ENCODE results near the gene RBPJ.

The RBPJ gene

GRCh38 chr4:26319949-26320537 is 771 bp upstream of the RBPJ start:
- H2AFZ ChIP-seq (ENCODE audit: low read length): peak overlapping the region; percentile 96

GRCh38 chr4:26321373-26322221 is 783 bp downstream of the RBPJ start:
- H3K9me3 ChIP-seq (ENCODE audit: insufficient read depth, low read depth, low read length): no peaks in the 10 kb centered on the region
- peak overlapping the region; percentile 85 for H3K4me3 ChIP-seq (ENCODE audit: low read length, poor library complexity, severe bottlenecking)
- H3K9ac ChIP-seq (ENCODE audit: low read depth, low read length, poor library complexity, severe bottlenecking): peak overlapping the region; percentile 82
- peak overlapping the region; percentile 93 for H3K4me2 ChIP-seq (ENCODE audit: low read depth, low read length, poor library complexity, severe bottlenecking)
- H3F3A ChIP-seq (ENCODE audit: low read depth): no peaks in the 10 kb centered on the region
- TF ChIP-seq CTCF (conservative IDR thresholded peaks at IDR 0.05; ENCODE audit: low read length): no peak
- TF ChIP-seq EZH2phosphoT487 (IDR thresholded peaks at IDR 0.05; ENCODE audit: borderline replicate concordance): no peak
- H3K27me3 ChIP-seq (ENCODE audit: insufficient read depth, low read length, poor library complexity, severe bottlenecking): no peaks in the 10 kb centered on the region
- H3K36me3 ChIP-seq (ENCODE audit: insufficient read depth, low read length): no peaks in the 10 kb centered on the region
- H4K20me1 ChIP-seq (ENCODE audit: insufficient read depth, low read length, poor library complexity, severe bottlenecking): peaks cover 54% of the 10 kb centered on the region
- peaks cover 68% of the 10 kb centered on the region for H3K79me2 ChIP-seq (ENCODE audit: insufficient read depth, low read length)
- no peaks in the 10 kb centered on the region for H3K9me2 ChIP-seq (replicated peaks; ENCODE audit: low read depth, low read length)
- peaks cover 36% of the 10 kb centered on the region for H3K4me1 ChIP-seq (ENCODE audit: insufficient read depth, low read length, poor library complexity, severe bottlenecking)
- peak overlapping the region; percentile 28 for H2AFZ ChIP-seq (ENCODE audit: low read length)

More at GRCh38 chr4:26319949-26320537, 771 bp upstream of the RBPJ start:
- H3K9me2 ChIP-seq (replicated peaks; ENCODE audit: low read depth, low read length): no peaks in the 10 kb centered on the region
- H4K20me1 ChIP-seq (ENCODE audit: insufficient read depth, low read length, poor library complexity, severe bottlenecking): peaks cover 40% of the 10 kb centered on the region
- no peaks in the 10 kb centered on the region for H3K36me3 ChIP-seq (ENCODE audit: insufficient read depth, low read length)
- H3F3A ChIP-seq (ENCODE audit: low read depth): no peaks in the 10 kb centered on the region
- no peaks in the 10 kb centered on the region for H3K27me3 ChIP-seq (ENCODE audit: insufficient read depth, low read length, poor library complexity, severe bottlenecking)
- no peaks in the 10 kb centered on the region for H3K9me3 ChIP-seq (ENCODE audit: insufficient read depth, low read depth, low read length)
- H3K79me2 ChIP-seq (ENCODE audit: insufficient read depth, low read length): peaks cover 54% of the 10 kb centered on the region
- TF ChIP-seq CTCF (conservative IDR thresholded peaks at IDR 0.05; ENCODE audit: low read length) (no peak), EZH2phosphoT487 (IDR thresholded peaks at IDR 0.05; ENCODE audit: borderline replicate concordance) (no peak)
- peak overlapping the region; percentile 89 for H3K4me2 ChIP-seq (ENCODE audit: low read depth, low read length, poor library complexity, severe bottlenecking)
- H3K4me1 ChIP-seq (ENCODE audit: insufficient read depth, low read length, poor library complexity, severe bottlenecking): peaks cover 26% of the 10 kb centered on the region
- H3K9ac ChIP-seq (ENCODE audit: low read depth, low read length, poor library complexity, severe bottlenecking): peak overlapping the region; percentile 93
- H3K4me3 ChIP-seq (ENCODE audit: low read length, poor library complexity, severe bottlenecking): peak overlapping the region; percentile 93

GRCh38 chr4:26322346-26322745 is 1.5 kb downstream of the RBPJ start:
- H3K4me2 ChIP-seq (ENCODE audit: low read depth, low read length, poor library complexity, severe bottlenecking): peak overlapping the region; percentile 93

More at GRCh38 chr4:26322346-26322745, 1.5 kb downstream of the RBPJ start:
- Histone ChIP-seq H3K4me1 (ENCODE audit: insufficient read depth, low read length, poor library complexity, severe bottlenecking) (peaks cover 40% of the 10 kb centered on the region), H3F3A (ENCODE audit: low read depth) (no peaks in the 10 kb centered on the region), H2AFZ (ENCODE audit: low read length) (no peak overlapping the region), H3K36me3 (ENCODE audit: insufficient read depth, low read length) (no peaks in the 10 kb centered on the region), H3K27me3 (ENCODE audit: insufficient read depth, low read length, poor library complexity, severe bottlenecking) (no peaks in the 10 kb centered on the region), H3K9me2 (replicated peaks; ENCODE audit: low read depth, low read length) (no peaks in the 10 kb centered on the region), H3K4me3 (ENCODE audit: low read length, poor library complexity, severe bottlenecking) (peak overlapping the region; percentile 85), H3K9me3 (ENCODE audit: insufficient read depth, low read depth, low read length) (no peaks in the 10 kb centered on the region), H4K20me1 (ENCODE audit: insufficient read depth, low read length, poor library complexity, severe bottlenecking) (peaks cover 61% of the 10 kb centered on the region), H3K9ac (ENCODE audit: low read depth, low read length, poor library complexity, severe bottlenecking) (peak overlapping the region; percentile 82), H3K79me2 (ENCODE audit: insufficient read depth, low read length) (peaks cover 76% of the 10 kb centered on the region)
- no peak for TF ChIP-seq EZH2phosphoT487 (IDR thresholded peaks at IDR 0.05; ENCODE audit: borderline replicate concordance)
- TF ChIP-seq CTCF (conservative IDR thresholded peaks at IDR 0.05; ENCODE audit: low read length): no peak

All from Loucy (cell line).